GM18505 (cell line): ENCODE measurements around the gene NPIPB6.

Experiments used
- ATAC-seq: cut with Tn5 transposase; IDR thresholded peaks from one replicate; pipeline ENCODE4 v1.9.1; 2021; ENCODE audit not compliant: unreplicated experiment
- POLR2A ChIP-seq: IDR thresholded peaks from 4 replicates; pipeline ENCODE4 v1.6.1; 2011; ENCODE audit warnings: borderline replicate concordance; ENCODE audit not compliant: insufficient read depth, insufficient read length; ENCODE audit errors: extremely low read depth

Gene NPIPB6

DNA sequence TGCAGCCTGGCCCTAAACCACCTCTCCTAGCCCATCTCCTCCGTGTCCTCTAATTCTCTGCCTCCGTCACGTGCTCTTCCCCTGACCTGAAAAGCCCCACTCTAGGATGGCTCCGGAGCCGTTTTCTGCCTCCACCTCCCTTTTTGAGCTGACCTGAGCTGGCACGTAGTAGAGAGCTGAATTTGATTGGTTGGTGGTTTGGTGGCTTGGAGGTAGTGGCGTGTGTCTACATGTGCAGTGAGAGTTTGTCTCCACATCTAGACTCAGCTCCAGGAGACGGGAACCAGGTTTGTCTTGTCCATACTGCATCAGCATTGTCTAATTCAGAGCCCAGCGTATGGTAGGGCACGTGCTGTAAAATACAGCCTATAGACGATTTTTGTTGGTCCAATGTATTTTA, 68.0 kb downstream of the NPIPB6 start:
- TF ChIP-seq POLR2A = no peak

DNA sequence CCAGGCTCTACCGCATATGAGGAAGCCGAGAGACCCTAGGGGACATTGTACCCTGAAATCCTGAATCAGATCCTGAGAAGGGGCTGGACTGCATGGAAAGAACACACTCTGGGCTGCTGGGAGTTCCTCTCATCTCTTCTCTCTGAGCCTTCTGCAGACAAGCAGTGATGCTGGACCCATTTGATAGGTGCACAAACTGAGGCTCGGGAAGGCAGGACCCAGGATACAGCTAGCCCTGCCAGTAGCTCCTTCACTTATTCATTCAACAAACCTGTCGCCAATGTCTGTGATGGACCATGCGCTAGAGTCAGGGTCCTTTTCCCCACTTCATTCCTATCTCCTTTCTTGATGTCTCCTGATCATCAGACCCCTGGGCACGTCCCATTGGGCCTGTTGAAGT, 69.1 kb downstream of the NPIPB6 start:
- no peak for TF ChIP-seq POLR2A
- ATAC-seq = no peak

More for the DNA sequence above, 68.0 kb downstream of the NPIPB6 start:
- ATAC-seq = no peak

DNA sequence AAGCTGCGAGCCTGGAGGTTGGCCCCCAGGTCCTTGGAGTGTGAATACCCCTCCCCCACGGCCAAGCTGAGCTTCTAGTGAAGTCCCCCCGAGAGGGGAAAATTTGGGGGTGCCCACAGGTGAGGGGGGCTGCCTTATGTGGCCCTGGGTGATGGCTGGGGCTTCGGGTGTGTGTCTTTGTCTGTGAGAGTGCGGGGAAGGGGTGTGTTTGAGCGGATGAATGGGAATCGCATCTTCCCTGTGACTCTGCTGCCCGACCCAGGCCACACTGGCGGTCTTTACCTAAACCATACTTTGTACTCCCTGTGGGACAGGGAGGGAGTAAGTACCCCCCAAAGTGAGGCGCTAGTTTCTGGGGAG, 69.7 kb downstream of the NPIPB6 start:
- ATAC-seq = no peak
- no peak for TF ChIP-seq POLR2A

DNA sequence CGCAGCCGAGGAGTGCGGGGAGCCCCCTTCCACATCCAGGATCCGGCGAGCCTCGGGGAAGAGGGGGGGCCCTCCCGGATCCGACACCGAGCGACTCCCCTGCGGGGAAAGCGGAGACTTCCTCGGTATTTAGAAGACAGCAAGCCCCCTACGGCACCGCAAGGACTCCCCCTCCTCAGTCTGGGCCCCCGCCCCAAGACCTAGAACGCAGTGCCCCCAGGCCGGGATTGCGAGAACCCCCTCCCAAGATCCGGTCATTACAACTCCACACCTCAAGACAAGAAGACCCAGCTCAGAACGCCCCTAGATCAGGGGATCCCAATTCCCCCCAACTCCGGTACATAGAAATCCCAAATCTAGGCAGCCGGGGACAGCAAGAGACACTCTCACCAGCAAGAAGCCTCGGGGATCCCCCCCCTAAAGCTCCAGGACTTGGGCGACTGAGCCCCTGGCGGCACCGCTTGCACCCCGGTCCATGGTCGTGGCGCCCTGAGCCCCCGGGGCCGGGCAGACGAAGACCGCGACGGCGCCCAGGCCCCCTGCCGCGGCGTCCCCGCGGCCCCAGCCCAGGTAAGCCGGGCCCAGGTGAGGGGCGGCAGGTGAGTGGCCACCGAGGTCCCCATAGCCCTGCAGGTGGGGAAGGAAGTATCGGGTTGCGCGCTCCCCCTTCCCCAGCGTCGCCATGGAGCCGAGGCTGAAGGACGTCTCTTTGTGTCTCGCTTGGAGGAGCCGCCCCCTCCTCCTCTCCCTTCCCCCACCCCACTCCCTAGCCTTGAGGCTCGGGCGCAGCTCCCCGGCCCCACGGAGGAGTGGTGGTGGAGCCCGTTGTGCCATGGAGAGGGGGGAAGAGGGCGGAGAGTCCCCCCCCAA, 70.3 kb downstream of the NPIPB6 start:
- peak; percentile 15 for ATAC-seq
- TF ChIP-seq POLR2A = no peak
